Loucy (cell line): Measurements from ENCODE around the gene DENND6A.

Experiments used
- CTCF ChIP-seq: fragments of 200-600 bp; sonication (generic); conservative IDR thresholded peaks from 2 replicates; pipeline ENCODE4 v1.5.1; 2014; ENCODE audit warnings: mild to moderate bottlenecking, antibody characterized with exemption, low read length
- EZH2phosphoT487 ChIP-seq: fragments of 200-600 bp; IDR thresholded peaks from 2 replicates; pipeline ENCODE4 v1.6.1; 2018; ENCODE audit warnings: antibody characterized with exemption, mild to moderate bottlenecking, moderate library complexity, borderline replicate concordance

- TF ChIP-seq CTCF: no peak
- no peak for TF ChIP-seq EZH2phosphoT487
Measured at GRCh38 chr3:57605683-57606082, 87.2 kb downstream of the DENND6A start.
